Kidney epithelial cell (primary cell): ENCODE data around the gene RNF208. TPM values are rescaled to one million over a fixed set of nuclear protein-coding genes. Genes with fewer than 3 reads are reported as not detected.
"Not testable (repeated sequence)": the region's sequence is repeated elsewhere in the genome, so short reads cannot be mapped to it uniquely, and the experiment has no call there.

ENCODE experiments used
- DNase-seq: peaks from one replicate; pipeline ENCODE4 v3.0.0-alpha.2; 2010; ENCODE audit warnings: low read depth
- H3K27me3 ChIP-seq: 2 replicates; pipeline ENCODE4 v1.6.0; 2011; ENCODE audit warnings: low read length; ENCODE audit not compliant: control insufficient read depth, insufficient read depth
- H3K36me3 ChIP-seq: 2 replicates; pipeline ENCODE4 v1.5.1; 2011; ENCODE audit warnings: low read length; ENCODE audit not compliant: control insufficient read depth, insufficient read depth
- H3K4me3 ChIP-seq: 2 replicates; pipeline ENCODE4 v1.5.1; 2011; ENCODE audit warnings: low read depth, mild to moderate bottlenecking, control low read depth, low read length
- total RNA-seq: library from RNA; depleted of rRNA; stranded (reverse); fragments of >200 nt; gene quantifications from 2 replicates; pipeline ENCODE4 v1.2.3, GENCODE V29; 2015
- TF ChIP-seq, protein P1 (sequence below): IDR thresholded peaks from 2 replicates; pipeline ENCODE4 v1.5.1; 2011; ENCODE audit warnings: mild to moderate bottlenecking, moderate library complexity, low read length, control low read depth, inconsistent platforms; ENCODE audit not compliant: insufficient read depth, poor library complexity, severe bottlenecking

RNF208 gene
- total RNA-seq, 1 donor from 2014 or later, result 4.2 TPM

DNA sequence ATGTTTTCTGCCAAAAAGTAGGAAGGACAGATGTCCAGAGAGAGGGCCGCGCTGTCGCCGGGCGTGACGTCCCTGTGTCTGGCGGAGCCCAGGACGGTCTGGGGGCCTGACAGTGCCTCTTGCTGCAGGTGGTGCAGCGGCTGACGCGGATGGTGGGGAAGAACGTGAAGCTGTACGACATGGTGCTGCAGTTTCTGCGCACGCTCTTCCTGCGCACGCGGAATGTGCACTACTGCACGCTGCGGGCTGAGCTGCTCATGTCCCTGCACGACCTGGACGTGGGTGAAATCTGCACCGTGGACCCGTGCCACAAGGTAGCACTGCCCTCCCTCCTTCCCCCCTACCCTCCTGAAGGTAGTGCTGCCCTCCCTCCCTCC, 40.9 kb upstream of the RNF208 start:
- no peak for DNase-seq
- peaks cover 3% of the 10 kb centered on the region for H3K36me3 ChIP-seq
- no peak overlapping the region for H3K4me3 ChIP-seq
- H3K27me3 ChIP-seq, result no peaks in the 10 kb centered on the region
- TF ChIP-seq, protein P1, sequence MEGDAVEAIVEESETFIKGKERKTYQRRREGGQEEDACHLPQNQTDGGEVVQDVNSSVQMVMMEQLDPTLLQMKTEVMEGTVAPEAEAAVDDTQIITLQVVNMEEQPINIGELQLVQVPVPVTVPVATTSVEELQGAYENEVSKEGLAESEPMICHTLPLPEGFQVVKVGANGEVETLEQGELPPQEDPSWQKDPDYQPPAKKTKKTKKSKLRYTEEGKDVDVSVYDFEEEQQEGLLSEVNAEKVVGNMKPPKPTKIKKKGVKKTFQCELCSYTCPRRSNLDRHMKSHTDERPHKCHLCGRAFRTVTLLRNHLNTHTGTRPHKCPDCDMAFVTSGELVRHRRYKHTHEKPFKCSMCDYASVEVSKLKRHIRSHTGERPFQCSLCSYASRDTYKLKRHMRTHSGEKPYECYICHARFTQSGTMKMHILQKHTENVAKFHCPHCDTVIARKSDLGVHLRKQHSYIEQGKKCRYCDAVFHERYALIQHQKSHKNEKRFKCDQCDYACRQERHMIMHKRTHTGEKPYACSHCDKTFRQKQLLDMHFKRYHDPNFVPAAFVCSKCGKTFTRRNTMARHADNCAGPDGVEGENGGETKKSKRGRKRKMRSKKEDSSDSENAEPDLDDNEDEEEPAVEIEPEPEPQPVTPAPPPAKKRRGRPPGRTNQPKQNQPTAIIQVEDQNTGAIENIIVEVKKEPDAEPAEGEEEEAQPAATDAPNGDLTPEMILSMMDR, result no peak

DNA sequence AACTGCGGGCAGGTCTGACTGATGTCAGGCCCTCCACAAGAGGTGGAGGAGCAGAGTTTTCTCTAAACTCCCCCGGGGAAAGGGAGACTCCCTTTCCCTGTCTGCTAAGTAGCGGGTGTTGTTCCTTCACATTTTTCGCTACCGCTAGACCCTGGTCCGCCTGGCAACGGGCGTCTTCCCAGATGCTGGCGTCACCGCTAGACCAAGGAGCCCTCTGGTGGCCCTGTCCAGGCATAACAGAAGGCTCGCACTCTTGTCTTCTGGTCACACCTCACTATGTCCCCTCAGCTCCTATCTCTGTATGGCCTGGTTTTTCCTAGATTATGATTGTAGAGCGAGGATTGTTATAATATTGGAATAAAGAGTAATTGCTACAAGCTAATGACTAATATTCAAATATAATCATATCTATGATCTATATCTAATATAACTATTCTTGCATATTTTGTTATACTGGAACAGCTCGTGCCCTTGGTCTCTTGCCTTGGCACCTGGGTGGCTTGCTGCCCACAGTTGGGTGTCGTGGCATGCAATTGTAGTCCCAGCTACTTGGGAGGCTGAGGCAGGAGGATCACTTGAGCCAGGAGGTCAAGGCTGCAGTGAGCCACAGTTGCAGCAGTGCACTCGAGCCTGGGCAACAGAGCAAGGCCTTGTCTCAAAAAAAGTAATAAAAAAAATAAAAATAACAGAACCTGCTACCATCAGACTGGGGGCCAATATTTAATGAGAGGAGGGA, 40.3 kb upstream of the RNF208 start:
- not testable (repeated sequence) for H3K36me3 ChIP-seq, H3K4me3 ChIP-seq, DNase-seq, H3K27me3 ChIP-seq
- TF ChIP-seq, protein P1, result peak; percentile 47

DNA sequence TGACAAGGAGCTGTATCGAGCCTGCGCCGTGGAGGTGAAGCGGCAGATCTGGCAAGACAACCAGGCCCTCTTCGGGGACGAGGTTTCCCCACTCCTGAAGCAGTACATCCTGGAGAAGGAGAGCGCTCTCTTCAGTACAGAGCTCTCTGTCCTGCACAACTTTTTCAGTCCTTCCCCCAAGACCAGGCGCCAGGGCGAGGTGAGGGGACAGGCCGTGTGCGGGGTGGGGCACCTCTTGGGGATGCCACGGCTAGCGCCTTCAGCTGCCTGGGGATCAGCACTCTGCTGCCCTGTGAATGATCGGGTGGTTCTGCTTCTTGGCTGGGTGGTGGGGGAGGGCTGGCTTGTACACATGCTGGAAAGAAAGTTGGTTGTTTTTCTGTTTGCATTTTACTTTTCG, 34.8 kb upstream of the RNF208 start:
- Histone ChIP-seq H3K27me3 (no peaks in the 10 kb centered on the region), H3K4me3 (no peak overlapping the region), H3K36me3 (no peaks in the 10 kb centered on the region)
- TF ChIP-seq, protein P1, result no peak
- DNase-seq, result no peak

DNA sequence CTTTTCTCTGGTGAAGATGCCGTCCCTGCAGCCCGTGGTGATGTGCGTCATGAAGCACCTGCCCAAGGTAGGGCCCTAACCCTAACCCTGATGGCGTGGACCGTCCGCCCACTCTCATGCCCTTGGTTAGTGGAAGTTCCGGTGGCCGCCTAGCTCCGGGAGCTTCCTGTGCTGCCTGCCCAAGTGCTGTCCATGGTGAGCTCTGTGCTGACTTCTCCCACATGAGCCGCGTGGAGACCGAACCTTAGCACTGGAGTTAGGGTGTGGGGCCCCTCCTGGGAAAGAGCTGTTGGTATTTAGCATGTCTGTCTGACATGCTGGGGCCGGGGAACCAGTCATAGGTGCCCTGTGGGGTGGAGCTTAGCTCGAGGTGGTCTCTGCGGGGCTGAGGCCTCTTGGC, 34.3 kb upstream of the RNF208 start:
- TF ChIP-seq, protein P1, result no peak
- DNase-seq, result no peak
- peak overlapping the region; percentile 67 for H3K4me3 ChIP-seq
- H3K27me3 ChIP-seq, result no peaks in the 10 kb centered on the region
- H3K36me3 ChIP-seq, result no peaks in the 10 kb centered on the region

DNA sequence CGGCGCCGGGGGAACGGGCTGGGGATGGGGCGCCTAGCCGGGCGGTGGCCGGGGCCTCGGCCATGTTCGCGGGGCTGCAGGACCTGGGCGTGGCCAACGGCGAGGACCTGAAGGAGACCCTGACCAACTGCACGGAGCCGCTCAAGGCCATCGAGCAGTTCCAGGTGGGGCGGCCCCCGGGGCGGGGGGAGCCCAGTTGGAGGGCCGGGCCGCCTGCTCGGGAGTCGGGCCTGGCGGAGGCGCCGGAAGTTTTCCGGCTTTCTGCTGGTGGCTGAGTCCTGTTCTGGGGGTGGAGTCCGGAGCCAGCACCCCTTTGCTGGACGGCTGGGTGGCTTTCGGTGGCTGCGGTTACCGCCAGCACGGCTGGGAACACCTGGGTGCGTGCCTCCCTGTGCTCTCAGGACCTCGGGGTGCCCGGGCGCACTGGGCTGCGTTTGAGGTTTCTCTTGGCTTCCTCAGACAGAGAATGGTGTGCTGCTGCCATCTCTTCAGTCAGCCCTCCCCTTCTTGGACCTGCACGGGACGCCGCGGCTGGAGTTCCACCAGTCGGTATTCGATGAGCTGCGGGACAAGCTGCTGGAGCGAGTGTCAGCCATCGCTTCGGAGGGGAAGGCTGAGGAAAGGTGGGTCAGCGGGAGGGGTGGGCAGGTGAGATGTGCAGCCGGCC, 33.5 kb upstream of the RNF208 start:
- Histone ChIP-seq H3K36me3 (no peaks in the 10 kb centered on the region), H3K4me3 (peak overlapping the region; percentile 67), H3K27me3 (no peaks in the 10 kb centered on the region)
- no peak for DNase-seq
- TF ChIP-seq, protein P1, result no peak
